DOHH2 (cell line): ENCODE results near the gene MTTP.
A peak's percentile ranks its signal among the peaks of the same experiment; 100 is the strongest.

Experiments used
- H3F3A ChIP-seq: fragments of 200-600 bp; sonication (generic), shearing (Covaris generic); 2 replicates; pipeline ENCODE4 v1.6.0; 2016; ENCODE audit warnings: antibody characterized with exemption, mild to moderate bottlenecking; ENCODE audit not compliant: control insufficient read depth, insufficient read depth
- H3K27ac ChIP-seq: fragments of 200-600 bp; sonication (generic); 2 replicates; pipeline ENCODE4 v1.5.1; 2014; ENCODE audit warnings: low read depth, mild to moderate bottlenecking, low read length, moderate library complexity
- H3K27me3 ChIP-seq: fragments of 200-600 bp; sonication (generic); 2 replicates; pipeline ENCODE4 v1.6.1; 2014; ENCODE audit warnings: mild to moderate bottlenecking, low read length, mixed read lengths; ENCODE audit not compliant: control insufficient read depth
- H3K36me3 ChIP-seq: fragments of 200-600 bp; sonication (generic); 2 replicates; pipeline ENCODE4 v1.6.1; 2014; ENCODE audit warnings: mild to moderate bottlenecking, low read length, moderate library complexity, mixed read lengths; ENCODE audit not compliant: control insufficient read depth
- H3K4me1 ChIP-seq: fragments of 200-600 bp; sonication (generic); 2 replicates; pipeline ENCODE4 v1.6.1; 2014; ENCODE audit warnings: mild to moderate bottlenecking, low read length, mixed read lengths; ENCODE audit not compliant: control insufficient read depth
- H3K4me2 ChIP-seq: fragments of 200-600 bp; sonication (generic); 2 replicates; pipeline ENCODE4 v1.6.0; 2014; ENCODE audit warnings: mild to moderate bottlenecking, low read length, moderate library complexity
- H3K4me3 ChIP-seq: fragments of 200-600 bp; sonication (generic); 2 replicates; pipeline ENCODE4 v1.5.1; 2014; ENCODE audit warnings: mild to moderate bottlenecking, low read length, mixed read lengths
- H3K79me2 ChIP-seq: fragments of 200-600 bp; sonication (generic); 2 replicates; pipeline ENCODE4 v1.6.1; 2014; ENCODE audit warnings: mild to moderate bottlenecking, low read length, mixed read lengths; ENCODE audit not compliant: control insufficient read depth
- H3K9me2 ChIP-seq: fragments of 200-600 bp; sonication (generic); replicated peaks from 2 replicates; pipeline ENCODE4 v1.6.1; 2014; ENCODE audit warnings: mild to moderate bottlenecking, low read length, mixed read lengths; ENCODE audit not compliant: control insufficient read depth
- H3K9me3 ChIP-seq: fragments of 200-600 bp; sonication (generic); 2 replicates; pipeline ENCODE4 v1.6.1; 2014; ENCODE audit warnings: antibody characterized with exemption, low read length, mixed read lengths; ENCODE audit not compliant: control insufficient read depth, insufficient read depth
- H4K20me1 ChIP-seq: fragments of 200-600 bp; sonication (generic); 2 replicates; pipeline ENCODE4 v1.6.0; 2014; ENCODE audit warnings: low read depth, mild to moderate bottlenecking, antibody characterized with exemption, low read length, moderate library complexity; ENCODE audit not compliant: control insufficient read depth, insufficient read depth
- CTCF ChIP-seq: fragments of 200-600 bp; sonication (generic); IDR thresholded peaks from one replicate; pipeline ENCODE4 v1.5.1; 2014; ENCODE audit warnings: antibody characterized with exemption, mild to moderate bottlenecking, low read depth, low read length; ENCODE audit not compliant: poor library complexity, severe bottlenecking
- EZH2phosphoT487 ChIP-seq: fragments of 200-600 bp; sonication (generic); IDR thresholded peaks from 2 replicates; pipeline ENCODE4 v1.6.1; 2017; ENCODE audit warnings: borderline replicate concordance, mild to moderate bottlenecking, antibody characterized with exemption, low read length, moderate library complexity, mixed read lengths

MTTP gene

GRCh38 chr4:99552872-99553271 is 21.8 kb upstream of the MTTP start:
- H3K27ac ChIP-seq: no peak overlapping the region
- no peaks in the 10 kb centered on the region for H3K4me1 ChIP-seq
- H3K4me2 ChIP-seq: no peak overlapping the region
- no peaks in the 10 kb centered on the region for H3K79me2 ChIP-seq
- H3K9me2 ChIP-seq: no peaks in the 10 kb centered on the region
- no peak overlapping the region for H3K4me3 ChIP-seq
- TF ChIP-seq CTCF (no peak), EZH2phosphoT487 (no peak)
- peaks cover 4% of the 10 kb centered on the region; the same call in 1 of the 2 replicates for H3K36me3 ChIP-seq
- no peaks in the 10 kb centered on the region for H3K27me3 ChIP-seq
- H3F3A ChIP-seq: no peaks in the 10 kb centered on the region
- no peaks in the 10 kb centered on the region for H3K9me3 ChIP-seq
- H4K20me1 ChIP-seq: no peaks in the 10 kb centered on the region

GRCh38 chr4:99563310-99564186 is 11.1 kb upstream of the MTTP start, which contains the start of gene TRMT10A:
Gene TRMT10A, minus strand, starts transcription at chr4:99564039. Its CDS starts 4,701 bp downstream, at chr4:99559338.
- TF ChIP-seq CTCF (no peak), EZH2phosphoT487 (no peak)
- Histone ChIP-seq H3K79me2 (peaks cover 10% of the 10 kb centered on the region), H4K20me1 (no peaks in the 10 kb centered on the region), H3F3A (peaks cover 8% of the 10 kb centered on the region), H3K27ac (peak within 1 kb of the TSS; percentile 88), H3K27me3 (no peaks in the 10 kb centered on the region), H3K9me2 (no peaks in the 10 kb centered on the region), H3K36me3 (peaks cover 2% of the 10 kb centered on the region; the same call in 1 of the 2 replicates), H3K4me2 (peak within 1 kb of the TSS; percentile 85), H3K4me1 (peaks cover 9% of the 10 kb centered on the region), H3K4me3 (peak within 1 kb of the TSS; percentile 92), H3K9me3 (no peaks in the 10 kb centered on the region)

DNA sequence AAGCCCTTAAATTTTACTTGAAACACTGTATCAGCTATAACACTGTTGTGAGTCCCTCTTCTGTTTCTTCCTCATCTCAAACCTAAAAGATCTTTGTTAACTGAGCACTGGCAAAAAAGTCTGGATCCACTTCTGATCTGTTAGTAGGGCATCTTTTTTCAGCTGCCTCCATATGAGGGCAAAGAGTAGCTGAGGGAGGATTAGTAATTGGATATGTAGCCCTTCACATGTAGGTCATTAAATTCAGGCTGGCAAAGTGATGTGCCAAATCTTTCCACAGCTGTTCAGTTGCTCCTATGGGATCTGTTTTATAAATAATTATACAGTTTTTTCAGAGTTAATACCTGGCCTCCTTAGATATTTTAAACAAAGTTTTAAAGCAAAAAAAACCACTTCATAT is 9.7 kb upstream of the MTTP start:
- Histone ChIP-seq H3K4me1 (peaks cover 9% of the 10 kb centered on the region), H3K4me3 (no peak overlapping the region), H3K4me2 (peak overlapping the region; percentile 85), H3K36me3 (no peaks in the 10 kb centered on the region; the same call in 1 of the 2 replicates), H3K9me3 (no peaks in the 10 kb centered on the region), H3K9me2 (no peaks in the 10 kb centered on the region), H3F3A (peaks cover 8% of the 10 kb centered on the region), H3K27ac (no peak overlapping the region), H4K20me1 (no peaks in the 10 kb centered on the region), H3K79me2 (peaks cover 10% of the 10 kb centered on the region), H3K27me3 (no peaks in the 10 kb centered on the region)
- TF ChIP-seq CTCF (no peak), EZH2phosphoT487 (no peak)
